DMS 273 (cell line): ENCODE results near the gene GFAP.
A peak's percentile ranks its signal among the peaks of the same experiment; 100 is the strongest.

Experiments used
- DNase-seq: peaks from one replicate; lab custom pipeline; 2025; ENCODE audit not compliant: unreplicated experiment; lab: John Stamatoyannopoulos, UW

GFAP gene

DNA sequence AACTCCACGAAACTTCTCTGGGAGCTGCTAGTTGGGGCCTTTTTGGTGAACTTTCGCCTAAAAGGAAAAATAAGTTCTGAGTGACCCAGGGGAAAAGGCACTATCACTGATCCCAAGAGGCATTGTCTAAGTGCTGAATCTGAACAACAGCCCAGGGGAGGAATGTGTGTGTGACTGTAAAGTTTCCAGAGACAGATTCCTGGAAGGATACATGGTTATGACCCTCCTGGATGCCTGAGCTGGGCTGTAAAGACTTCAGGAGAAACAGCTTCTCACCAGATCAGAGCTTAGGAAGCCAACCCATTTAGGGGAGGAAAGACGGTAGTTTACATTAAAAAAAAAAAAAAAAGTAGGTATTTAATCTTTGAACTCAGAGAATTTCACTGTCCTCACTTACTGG is 47.5 kb downstream of the GFAP start:
- DNase-seq = no peak

DNA sequence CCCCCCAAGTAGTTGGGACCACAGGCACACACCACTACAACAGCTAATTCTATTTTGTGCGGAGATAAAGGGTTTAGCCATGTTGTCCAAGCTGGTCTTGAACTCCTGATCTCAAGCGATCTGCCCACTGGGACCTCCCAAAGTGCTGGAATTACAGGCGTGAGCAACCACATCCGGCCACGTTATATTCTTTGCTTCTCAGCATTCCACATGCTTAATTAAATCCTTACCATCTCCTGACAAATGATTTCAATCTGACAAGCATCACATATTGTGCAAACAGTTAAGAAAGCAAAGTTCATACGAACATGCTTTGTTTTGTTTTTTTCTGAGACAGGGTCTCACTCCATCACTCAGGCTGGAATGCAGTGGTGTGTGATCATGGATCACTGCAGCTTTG is 49.4 kb downstream of the GFAP start:
- no peak for DNase-seq

DNA sequence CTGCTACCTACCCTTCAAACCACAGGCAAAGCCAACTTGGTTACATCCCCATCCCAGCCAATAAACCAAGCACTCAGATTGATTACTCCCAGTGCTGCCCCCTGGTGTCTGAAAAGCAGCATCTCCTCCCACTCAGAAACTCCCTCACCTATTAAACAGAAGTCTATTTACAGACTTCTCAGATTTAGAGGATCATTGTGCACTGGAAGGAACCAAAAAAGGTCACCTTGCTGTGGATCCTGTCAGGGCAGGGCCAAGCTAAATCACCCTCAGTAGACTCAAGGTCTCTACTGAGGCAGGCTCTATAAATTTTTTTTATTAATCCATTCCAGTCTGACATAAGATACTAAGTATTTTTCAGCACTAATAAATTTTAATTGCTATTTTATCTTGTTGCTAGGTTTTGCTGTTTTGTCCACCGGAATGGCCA is 50.1 kb downstream of the GFAP start:
- peak; percentile 87 for DNase-seq

DNA sequence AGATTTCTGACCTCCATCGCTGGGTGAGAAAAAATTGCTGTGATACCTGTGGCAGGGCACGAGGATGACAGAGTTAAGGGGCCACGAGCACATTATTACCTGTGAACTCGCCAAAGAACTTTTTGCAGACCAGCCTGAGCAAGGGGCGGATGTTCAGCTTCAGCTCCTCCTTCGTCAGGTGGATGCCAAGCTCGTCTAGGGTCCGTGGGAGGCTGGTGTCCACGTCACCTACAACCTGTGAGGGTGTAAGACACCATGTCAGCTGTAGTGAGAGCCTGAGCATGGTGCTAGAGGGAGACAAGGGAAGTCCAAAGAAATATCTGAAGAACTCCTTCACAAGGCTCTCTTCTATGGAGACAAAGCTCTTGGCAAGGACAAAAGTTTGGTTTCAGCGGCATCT is 50.5 kb downstream of the GFAP start:
- no peak for DNase-seq

DNA sequence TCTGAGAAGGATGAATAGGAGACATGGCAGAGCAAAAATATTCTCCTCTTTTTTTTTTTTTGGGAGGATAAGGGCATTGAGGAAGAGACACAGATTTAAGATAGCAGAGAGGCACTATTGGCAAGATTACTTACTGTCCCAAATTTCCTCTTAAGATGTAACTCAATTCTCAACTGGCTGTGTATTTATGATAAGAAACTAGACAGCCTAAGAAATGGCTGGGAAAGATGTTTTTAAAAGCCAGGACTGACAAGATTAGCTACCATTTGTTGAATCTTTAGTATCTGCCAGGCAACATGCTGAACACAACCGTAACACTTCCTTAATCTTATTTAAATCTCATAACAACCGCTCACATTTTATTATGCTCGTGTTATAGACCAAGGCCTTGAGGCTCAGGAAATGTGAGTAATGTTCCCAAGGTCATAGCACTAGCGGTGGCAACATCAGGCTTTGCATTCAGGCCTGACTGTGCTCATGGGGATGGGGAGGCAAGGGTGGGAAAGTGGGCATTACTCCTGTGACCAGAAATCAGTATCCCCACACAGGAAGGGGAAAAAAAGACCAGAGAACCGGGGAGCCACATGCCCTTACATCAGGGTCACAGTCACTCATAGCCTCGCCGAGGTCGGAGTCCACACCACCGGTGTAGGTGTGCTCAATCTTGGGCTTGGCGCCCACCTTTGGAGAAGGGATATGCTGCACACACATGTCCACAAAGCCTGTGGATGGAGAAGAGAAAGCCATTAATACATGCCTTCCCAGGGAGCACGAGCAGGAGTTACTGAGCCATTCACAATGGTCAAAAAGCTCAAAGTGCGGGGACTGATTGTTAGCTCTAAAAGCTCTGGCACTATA is 52.0 kb downstream of the GFAP start:
- no peak for DNase-seq

DNA sequence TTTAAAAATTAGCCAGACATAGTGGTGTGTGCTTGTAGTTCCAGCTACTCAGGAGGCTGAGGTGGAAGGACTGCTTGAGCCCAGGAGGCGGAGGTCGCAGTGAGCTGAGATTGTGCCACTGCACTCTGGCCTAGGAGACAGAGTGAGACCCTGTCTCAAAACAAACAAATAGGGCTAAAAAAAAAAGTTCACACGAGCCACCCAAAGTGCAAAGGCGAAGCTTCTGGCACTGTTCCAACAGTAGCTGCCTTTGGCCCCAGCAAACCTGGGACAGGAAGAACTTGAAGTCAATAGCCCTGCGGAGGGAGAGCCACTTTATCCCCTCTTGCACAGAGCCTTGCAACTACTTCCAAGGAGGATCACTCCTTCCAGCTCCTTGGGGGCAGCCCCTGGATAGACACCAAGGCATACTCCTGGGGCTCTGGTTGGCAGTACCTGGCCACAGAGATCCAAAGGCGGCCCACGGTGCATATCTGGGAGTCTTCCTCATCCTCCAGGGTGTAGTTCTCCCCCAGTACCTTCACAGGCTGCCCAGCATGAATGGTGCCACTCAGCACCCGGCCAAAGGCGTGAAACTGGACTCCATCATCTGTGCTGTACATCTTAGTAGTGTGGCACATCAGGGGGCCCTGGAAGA is 52.9 kb downstream of the GFAP start:
- DNase-seq = no peak

DNA sequence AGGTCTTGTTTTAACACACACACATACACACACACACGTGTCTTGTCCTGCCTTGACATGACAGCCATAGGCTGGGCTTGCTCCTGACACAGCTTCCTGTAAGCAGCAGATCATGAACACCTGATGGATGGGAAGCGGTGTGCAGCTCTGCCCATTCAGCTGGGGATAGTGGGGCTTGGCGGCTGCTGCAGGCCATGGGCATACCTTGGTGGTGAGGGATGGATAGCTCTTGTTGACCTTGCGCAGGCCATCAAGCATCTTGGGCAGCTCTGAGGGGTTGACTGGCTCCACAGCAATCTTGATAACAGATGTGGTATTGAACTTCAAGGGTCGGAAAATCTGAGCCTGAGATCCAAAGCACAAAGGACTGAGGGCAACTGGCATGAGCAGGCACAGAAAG is 55.6 kb downstream of the GFAP start:
- no peak for DNase-seq

- DNase-seq = peak; percentile 29
Measured at GRCh38 chr17:44854192-44854591, 61.1 kb downstream of the GFAP start.
